MM.1S (cell line): ENCODE data around the gene HOMER2.

ENCODE experiments used
- DNase-seq: peaks from one replicate; pipeline ENCODE4 v3.0.0-alpha.2; 2015
- H2AFZ ChIP-seq: fragments of 300-600 bp; sonication (generic); 2 replicates; pipeline ENCODE4 v1.6.0; 2016; ENCODE audit warnings: antibody characterized with exemption, low read length
- H3F3A ChIP-seq: fragments of 300-600 bp; sonication (generic); 2 replicates; pipeline ENCODE4 v1.6.1; 2016; ENCODE audit warnings: mild to moderate bottlenecking, antibody characterized with exemption, low read length, moderate library complexity, mixed read lengths; ENCODE audit not compliant: insufficient read depth
- H3K27ac ChIP-seq: fragments of 300-600 bp; sonication (generic); 2 replicates; pipeline ENCODE4 v1.5.1; 2016; ENCODE audit warnings: mild to moderate bottlenecking, low read length
- H3K27me3 ChIP-seq: fragments of 300-600 bp; sonication (generic); replicated peaks from 2 replicates; pipeline ENCODE4 v1.6.0; 2016; ENCODE audit warnings: low read length; ENCODE audit not compliant: insufficient read depth
- H3K36me3 ChIP-seq: fragments of 300-600 bp; sonication (generic); replicated peaks from 2 replicates; pipeline ENCODE4 v1.6.1; 2016; ENCODE audit warnings: mild to moderate bottlenecking, low read length, mixed read lengths; ENCODE audit not compliant: insufficient read depth
- H3K4me1 ChIP-seq: fragments of 300-600 bp; sonication (generic); 2 replicates; pipeline ENCODE4 v1.6.1; 2016; ENCODE audit warnings: low read length, mixed read lengths
- H3K4me2 ChIP-seq: fragments of 300-600 bp; sonication (generic); 2 replicates; pipeline ENCODE4 v1.6.0; 2016; ENCODE audit warnings: low read depth, low read length
- H3K4me3 ChIP-seq: fragments of 300-600 bp; sonication (generic); 2 replicates; pipeline ENCODE4 v1.5.1; 2016; ENCODE audit warnings: low read length, mixed read lengths
- H3K79me2 ChIP-seq: fragments of 300-600 bp; sonication (generic); 2 replicates; pipeline ENCODE4 v1.6.1; 2016; ENCODE audit warnings: mixed run types, low read length, mixed read lengths
- H3K9ac ChIP-seq: fragments of 300-600 bp; sonication (generic); 2 replicates; pipeline ENCODE4 v1.6.1; 2016; ENCODE audit warnings: low read length, mixed read lengths
- H3K9me2 ChIP-seq: fragments of 300-600 bp; sonication (generic); replicated peaks from 2 replicates; pipeline ENCODE4 v1.6.1; 2016; ENCODE audit warnings: mild to moderate bottlenecking, low read length, mixed read lengths; ENCODE audit not compliant: insufficient read depth
- H3K9me3 ChIP-seq: fragments of 300-600 bp; sonication (generic); replicated peaks from 2 replicates; pipeline ENCODE4 v1.6.1; 2016; ENCODE audit warnings: mild to moderate bottlenecking, low read length, mixed read lengths; ENCODE audit not compliant: insufficient read depth
- H4K20me1 ChIP-seq: fragments of 300-600 bp; sonication (generic); 2 replicates; pipeline ENCODE4 v1.6.1; 2016; ENCODE audit warnings: mild to moderate bottlenecking, low read length, moderate library complexity, mixed read lengths; ENCODE audit not compliant: insufficient read depth
- CTCF ChIP-seq: fragments of 300-600 bp; sonication (generic); IDR thresholded peaks from 2 replicates; pipeline ENCODE4 v1.5.1; 2016; ENCODE audit warnings: antibody characterized with exemption, low read length, mixed read lengths
- EZH2 ChIP-seq: fragments of 300-600 bp; sonication (generic); optimal IDR thresholded peaks from 2 replicates; pipeline ENCODE3; 2017; ENCODE audit warnings: low read depth, mild to moderate bottlenecking, antibody characterized with exemption, low read length, mixed read lengths
- EZH2phosphoT487 ChIP-seq: fragments of 300-600 bp; sonication (generic); IDR thresholded peaks from 2 replicates; pipeline ENCODE4 v1.6.1; 2018; ENCODE audit warnings: antibody characterized with exemption, low read length

HOMER2 gene

GRCh38 chr15:82807920-82808633, 144.4 kb downstream of the HOMER2 start:
- TF ChIP-seq EZH2 (no peak), CTCF (no peak), EZH2phosphoT487 (no peak)
- Histone ChIP-seq H3K4me3 (peak overlapping the region; percentile 86), H3K36me3 (no peaks in the 10 kb centered on the region), H4K20me1 (peaks cover 26% of the 10 kb centered on the region), H3K27ac (peak overlapping the region; percentile 98), H3K79me2 (peaks cover 30% of the 10 kb centered on the region), H3K9me3 (no peaks in the 10 kb centered on the region), H3K4me2 (peak overlapping the region; percentile 95), H2AFZ (peak overlapping the region; percentile 85), H3K4me1 (peaks cover 41% of the 10 kb centered on the region), H3K9me2 (no peaks in the 10 kb centered on the region), H3K27me3 (no peaks in the 10 kb centered on the region), H3K9ac (peak overlapping the region; percentile 23; the same call in 1 of the 2 replicates), H3F3A (peaks cover 38% of the 10 kb centered on the region)
- peak; percentile 7 for DNase-seq

- Histone ChIP-seq H3K9ac (peak within 1 kb of the TSS; percentile 27; the same call in 1 of the 2 replicates), H3F3A (peaks cover 36% of the 10 kb centered on the region), H4K20me1 (0 out of 2 replicates have a peak, but pooled peaks cover 7% of the 10 kb centered on the region), H3K4me3 (peak within 1 kb of the TSS; percentile 1; the same call in 1 of the 2 replicates), H3K36me3 (no peaks in the 10 kb centered on the region), H3K27ac (peak within 1 kb of the TSS; percentile 75), H3K9me2 (no peaks in the 10 kb centered on the region), H3K79me2 (peaks cover 9% of the 10 kb centered on the region), H3K4me1 (peaks cover 36% of the 10 kb centered on the region), H3K9me3 (no peaks in the 10 kb centered on the region), H3K4me2 (peak within 1 kb of the TSS; percentile 50), H3K27me3 (no peaks in the 10 kb centered on the region), H2AFZ (peak within 1 kb of the TSS; percentile 10)
- TF ChIP-seq EZH2phosphoT487 (no peak), EZH2 (no peak), CTCF (peak; percentile 25)
- DNase-seq: peak; percentile 91
These were observed 146.5 kb downstream of the HOMER2 start, which contains the start of gene FSD2 for GRCh38 chr15:82805994-82806406. FSD2 (minus strand) TSS chr15:82806069; CDS start chr15:82787390, 18,679 bp downstream.

GRCh38 chr15:82804575-82804949, 148.0 kb downstream of the HOMER2 start:
- Histone ChIP-seq H3F3A (peaks cover 27% of the 10 kb centered on the region), H3K4me1 (peaks cover 36% of the 10 kb centered on the region), H3K27me3 (no peaks in the 10 kb centered on the region), H3K9me3 (no peaks in the 10 kb centered on the region), H3K36me3 (no peaks in the 10 kb centered on the region), H3K9me2 (no peaks in the 10 kb centered on the region), H3K9ac (no peak overlapping the region), H4K20me1 (no peaks in the 10 kb centered on the region), H3K79me2 (no peaks in the 10 kb centered on the region), H2AFZ (no peak overlapping the region), H3K4me3 (no peak overlapping the region), H3K4me2 (no peak overlapping the region), H3K27ac (no peak overlapping the region)
- TF ChIP-seq EZH2 (no peak), CTCF (no peak), EZH2phosphoT487 (no peak)
- DNase-seq: no peak
